ENCODE results near the gene ZP4.

The ZP4 gene, protein sequence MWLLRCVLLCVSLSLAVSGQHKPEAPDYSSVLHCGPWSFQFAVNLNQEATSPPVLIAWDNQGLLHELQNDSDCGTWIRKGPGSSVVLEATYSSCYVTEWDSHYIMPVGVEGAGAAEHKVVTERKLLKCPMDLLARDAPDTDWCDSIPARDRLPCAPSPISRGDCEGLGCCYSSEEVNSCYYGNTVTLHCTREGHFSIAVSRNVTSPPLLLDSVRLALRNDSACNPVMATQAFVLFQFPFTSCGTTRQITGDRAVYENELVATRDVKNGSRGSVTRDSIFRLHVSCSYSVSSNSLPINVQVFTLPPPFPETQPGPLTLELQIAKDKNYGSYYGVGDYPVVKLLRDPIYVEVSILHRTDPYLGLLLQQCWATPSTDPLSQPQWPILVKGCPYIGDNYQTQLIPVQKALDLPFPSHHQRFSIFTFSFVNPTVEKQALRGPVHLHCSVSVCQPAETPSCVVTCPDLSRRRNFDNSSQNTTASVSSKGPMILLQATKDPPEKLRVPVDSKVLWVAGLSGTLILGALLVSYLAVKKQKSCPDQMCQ

DNA sequence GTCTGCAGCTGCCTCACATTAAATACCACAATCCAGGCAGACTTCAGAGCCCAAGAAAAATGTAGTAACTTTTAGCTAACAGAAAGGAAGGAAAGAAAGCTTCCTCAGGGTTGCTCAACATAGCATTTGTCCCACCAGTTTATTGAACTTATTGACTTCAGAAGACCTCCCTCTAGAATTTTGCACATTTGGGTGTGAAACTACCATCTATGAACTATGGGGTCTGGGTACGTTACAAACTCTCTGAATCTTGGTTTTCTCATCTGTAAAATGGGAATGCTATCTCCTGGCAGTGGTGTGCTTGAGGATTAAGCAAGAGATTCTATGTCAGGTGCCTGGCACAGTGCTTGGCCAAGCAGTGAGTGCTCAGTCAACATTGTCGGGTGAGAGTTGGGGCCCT, at the start of gene ZP4:
TSS of gene ZP4 (minus strand) at position 101 of the 400 bp plus-strand sequence. CDS start 287 bp downstream, outside the sequence.
- H3K4me3 ChIP-seq, result no peak within 1 kb of the TSS
- TF ChIP-seq, protein P1, sequence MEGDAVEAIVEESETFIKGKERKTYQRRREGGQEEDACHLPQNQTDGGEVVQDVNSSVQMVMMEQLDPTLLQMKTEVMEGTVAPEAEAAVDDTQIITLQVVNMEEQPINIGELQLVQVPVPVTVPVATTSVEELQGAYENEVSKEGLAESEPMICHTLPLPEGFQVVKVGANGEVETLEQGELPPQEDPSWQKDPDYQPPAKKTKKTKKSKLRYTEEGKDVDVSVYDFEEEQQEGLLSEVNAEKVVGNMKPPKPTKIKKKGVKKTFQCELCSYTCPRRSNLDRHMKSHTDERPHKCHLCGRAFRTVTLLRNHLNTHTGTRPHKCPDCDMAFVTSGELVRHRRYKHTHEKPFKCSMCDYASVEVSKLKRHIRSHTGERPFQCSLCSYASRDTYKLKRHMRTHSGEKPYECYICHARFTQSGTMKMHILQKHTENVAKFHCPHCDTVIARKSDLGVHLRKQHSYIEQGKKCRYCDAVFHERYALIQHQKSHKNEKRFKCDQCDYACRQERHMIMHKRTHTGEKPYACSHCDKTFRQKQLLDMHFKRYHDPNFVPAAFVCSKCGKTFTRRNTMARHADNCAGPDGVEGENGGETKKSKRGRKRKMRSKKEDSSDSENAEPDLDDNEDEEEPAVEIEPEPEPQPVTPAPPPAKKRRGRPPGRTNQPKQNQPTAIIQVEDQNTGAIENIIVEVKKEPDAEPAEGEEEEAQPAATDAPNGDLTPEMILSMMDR (IDR thresholded peaks at IDR 0.05), result no peak
- H3K27ac ChIP-seq, result no peak within 1 kb of the TSS
- DNase-seq (ENCODE audit: low spot score), result no peak

DNA sequence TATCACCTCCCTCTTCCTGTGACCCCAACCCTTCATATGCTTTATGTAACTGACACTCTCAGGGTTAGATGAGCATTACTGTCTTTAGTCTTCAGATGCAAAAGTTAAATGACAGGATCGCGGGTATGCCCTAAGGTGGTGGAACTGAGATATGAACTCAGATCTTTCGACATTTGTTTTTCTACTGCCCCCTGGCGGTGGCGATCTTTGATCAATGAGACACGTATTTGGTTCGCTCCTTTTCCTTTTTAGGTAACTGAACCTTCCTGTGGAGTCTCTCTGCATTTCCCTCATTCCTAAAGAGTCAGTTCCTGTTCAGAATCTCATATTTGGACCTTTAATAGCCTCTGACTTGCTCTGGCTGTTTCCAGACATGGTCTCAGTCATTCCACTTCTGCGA, 47.8 kb upstream of the ZP4 start:
- TF ChIP-seq, protein P1 (IDR thresholded peaks at IDR 0.05), result no peak
- no peak overlapping the region for H3K27ac ChIP-seq
- DNase-seq (ENCODE audit: low spot score), result no peak
- H3K4me3 ChIP-seq, result no peak overlapping the region

DNA sequence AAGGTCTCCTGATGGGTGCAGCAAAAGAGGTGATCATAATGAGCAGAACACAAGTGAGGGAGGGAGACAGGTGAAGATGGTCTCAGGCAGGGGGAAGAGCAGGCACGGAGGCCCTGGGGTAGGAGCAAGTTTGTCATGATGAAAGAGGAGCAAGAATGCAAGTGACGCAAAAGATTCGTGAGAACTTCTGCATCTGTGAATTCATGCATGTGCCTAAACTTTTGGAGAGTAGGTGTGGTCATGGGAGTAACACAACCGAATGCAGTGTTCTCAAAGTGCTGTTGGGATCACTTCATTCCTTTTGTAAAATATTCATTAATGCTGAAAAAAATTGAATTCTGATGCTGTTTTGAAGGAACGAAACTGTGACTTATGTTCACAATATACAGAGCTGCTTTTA, 47.3 kb upstream of the ZP4 start:
- DNase-seq (ENCODE audit: low spot score), result no peak
- Histone ChIP-seq H3K27ac (no peak overlapping the region), H3K4me3 (no peak overlapping the region)
- TF ChIP-seq, protein P1 (IDR thresholded peaks at IDR 0.05), result no peak

DNA sequence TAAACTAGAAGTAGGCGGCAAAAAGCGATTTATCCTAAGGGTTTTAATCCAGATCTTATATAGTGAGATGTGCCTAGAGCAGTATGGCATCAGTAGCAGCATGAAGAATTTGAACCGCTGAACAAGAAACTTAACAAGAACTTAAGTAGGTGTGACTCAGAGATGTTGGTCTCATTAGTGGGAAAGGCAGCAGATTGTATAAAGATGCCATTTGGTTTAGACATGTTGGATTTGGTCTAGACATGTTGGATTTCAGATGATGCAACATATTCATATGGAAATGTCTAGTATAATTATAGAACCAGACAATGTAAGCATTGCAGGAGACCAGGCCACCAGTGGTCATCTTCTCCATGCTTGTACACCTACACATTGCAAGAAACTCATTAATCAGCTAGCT, 42.1 kb upstream of the ZP4 start:
- no peak overlapping the region for H3K4me3 ChIP-seq
- H3K27ac ChIP-seq, result no peak overlapping the region
- DNase-seq (ENCODE audit: low spot score), result no peak
- TF ChIP-seq, protein P1 (IDR thresholded peaks at IDR 0.05), result no peak

DNA sequence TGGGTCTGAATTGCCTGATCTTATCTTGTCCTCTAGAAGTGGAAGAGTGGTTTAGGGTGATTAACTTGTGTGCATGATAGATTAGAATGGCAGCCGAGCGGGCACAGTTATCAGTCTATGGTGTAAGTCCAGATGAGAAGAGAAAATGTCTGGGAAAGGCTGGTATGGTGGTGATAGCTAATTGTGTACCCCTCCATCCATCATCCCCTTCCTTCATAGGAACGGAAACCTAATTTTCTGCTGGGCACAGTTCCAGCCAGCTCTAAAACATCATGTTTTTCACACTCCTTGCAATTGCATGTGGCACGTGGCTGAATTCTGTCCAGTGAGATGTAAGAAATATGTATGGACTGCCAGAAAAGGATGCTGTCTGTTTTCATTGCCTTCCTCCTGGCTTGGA, 40.9 kb upstream of the ZP4 start:
- no peak for DNase-seq (ENCODE audit: low spot score)
- TF ChIP-seq, protein P1 (IDR thresholded peaks at IDR 0.05), result no peak
- Histone ChIP-seq H3K4me3 (no peak overlapping the region), H3K27ac (no peak overlapping the region)

DNA sequence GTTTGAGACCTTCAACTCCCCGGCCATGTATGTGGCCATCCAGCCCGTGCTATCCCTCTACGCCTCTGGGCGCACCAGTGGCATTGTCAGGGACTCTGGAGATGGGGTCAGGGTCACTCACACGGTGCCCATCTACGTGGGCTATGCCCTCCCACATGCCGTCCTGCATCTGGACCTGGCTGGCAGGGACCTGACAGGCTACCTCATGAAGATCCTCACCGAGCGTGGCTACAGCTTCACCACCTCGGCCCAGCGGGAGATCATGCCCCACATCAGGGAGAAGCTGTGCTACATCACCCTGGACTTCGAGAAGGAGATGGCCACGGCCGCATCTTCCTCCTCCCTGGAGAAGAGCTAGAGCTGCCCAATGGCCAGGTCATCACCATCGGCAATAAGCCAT, 36.5 kb upstream of the ZP4 start:
- TF ChIP-seq, protein P1 (IDR thresholded peaks at IDR 0.05), result no peak

DNA sequence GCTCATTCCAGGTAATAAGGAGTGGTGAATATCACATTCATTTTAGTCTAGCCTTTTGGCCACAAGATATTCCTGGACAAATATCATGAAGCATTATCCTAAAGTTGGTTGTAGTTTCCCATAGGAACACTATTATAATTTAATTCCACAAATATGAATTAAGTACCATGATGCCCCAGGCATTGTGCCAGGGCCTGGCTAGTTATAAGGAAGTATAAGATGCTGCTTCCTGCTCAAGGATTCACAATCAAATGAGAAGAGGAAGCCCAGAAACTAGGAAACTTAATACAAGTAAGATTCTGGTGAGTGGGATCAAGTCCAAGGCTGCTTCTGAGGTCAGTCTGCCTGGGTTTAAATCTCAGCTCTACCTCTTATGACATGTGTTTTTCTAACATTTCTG, 30.6 kb upstream of the ZP4 start:
- DNase-seq (ENCODE audit: low spot score), result no peak
- Histone ChIP-seq H3K27ac (no peak overlapping the region), H3K4me3 (no peak overlapping the region)
- TF ChIP-seq, protein P1 (IDR thresholded peaks at IDR 0.05), result no peak

More for the DNA sequence above, 36.5 kb upstream of the ZP4 start:
- Histone ChIP-seq H3K4me3 (no peak overlapping the region), H3K27ac (no peak overlapping the region)
- no peak for DNase-seq (ENCODE audit: low spot score)
